Right lung (tissue), 5 donors: ENCODE data around the gene FARSB. TPM values are rescaled to one million over a fixed set of nuclear protein-coding genes. Genes with fewer than 3 reads are reported as not detected.
"Not testable (repeated sequence)": the region's sequence is repeated elsewhere in the genome, so short reads cannot be mapped to it uniquely, and the experiment has no call there.

Experiments used
- DNase-seq, 2 donors: peaks; one replicate each; pipeline ENCODE4 v3.0.0-alpha.2; 2013
- polyA plus RNA-seq, 5 donors: library from polyadenylated mRNA; unstranded; fragments of 120-200 nt; gene quantifications; one replicate each; pipeline versions ENCODE4 v1.2.1 to v1.2.3, GENCODE V29; 2013; ENCODE audit warnings: inconsistent platforms in 1 of 5, low replicate concordance in 1 of 5; ENCODE audit not compliant: insufficient read length in 5 of 5, insufficient read depth in 1 of 5

Gene FARSB
- polyA plus RNA-seq, 5 donors, result 22.9 to 27.0 (median 24.4) TPM

- no peak for DNase-seq
Observed at GRCh38 chr2:222609381-222609780, 46.5 kb downstream of the FARSB start.

GRCh38 chr2:222608081-222608480, 47.8 kb downstream of the FARSB start:
- no peak for DNase-seq

- no peak for DNase-seq
Observed at GRCh38 chr2:222606306-222606705, 49.6 kb downstream of the FARSB start.

GRCh38 chr2:222604749-222605515, 51.0 kb downstream of the FARSB start:
- DNase-seq, result no peak

- no peak for DNase-seq
Observed at GRCh38 chr2:222603501-222603900, 52.4 kb downstream of the FARSB start.

GRCh38 chr2:222598611-222599010, 57.3 kb downstream of the FARSB start:
- DNase-seq, result no peak

- no peak for DNase-seq
Observed at GRCh38 chr2:222595581-222595980, 60.3 kb downstream of the FARSB start.

- DNase-seq, result no peak
Observed at GRCh38 chr2:222594679-222595078, 61.2 kb downstream of the FARSB start.

GRCh38 chr2:222592176-222592575, 63.7 kb downstream of the FARSB start:
- no peak for DNase-seq

- DNase-seq, result no peak
Observed at GRCh38 chr2:222591661-222592060, 64.2 kb downstream of the FARSB start.

GRCh38 chr2:222584589-222584988, 71.3 kb downstream of the FARSB start:
- not testable (repeated sequence) for DNase-seq

- DNase-seq, result no peak
Observed at GRCh38 chr2:222582928-222583327, 73.0 kb downstream of the FARSB start.

GRCh38 chr2:222577341-222577740, 78.6 kb downstream of the FARSB start:
- DNase-seq, result no peak

GRCh38 chr2:222576171-222577081, 79.5 kb downstream of the FARSB start:
- DNase-seq, result no peak

GRCh38 chr2:222575618-222576017, 80.3 kb downstream of the FARSB start:
- DNase-seq, result no peak

GRCh38 chr2:222572751-222573174, 83.1 kb downstream of the FARSB start:
- DNase-seq, result peak in 1 of 2 donors; percentile 13

- DNase-seq, result peak in 1 of 2 donors; percentile 2
Observed at GRCh38 chr2:222572264-222572721, 83.6 kb downstream of the FARSB start.

- no peak for DNase-seq
Observed at GRCh38 chr2:222569826-222570225, 86.1 kb downstream of the FARSB start.

GRCh38 chr2:222568865-222569264, 87.0 kb downstream of the FARSB start:
- no peak for DNase-seq

GRCh38 chr2:222566229-222566628, 89.7 kb downstream of the FARSB start:
- no peak for DNase-seq

GRCh38 chr2:222563936-222564335, 92.0 kb downstream of the FARSB start:
- no peak for DNase-seq

- DNase-seq, result no peak
Observed at GRCh38 chr2:222563106-222563718, 92.7 kb downstream of the FARSB start.
